SIG-M5 (cell line): ENCODE results near the gene TEX22.

Source experiments
- DNase-seq: peaks from one replicate; lab custom pipeline; 2025; lab: John Stamatoyannopoulos, UW

The TEX22 gene

DNA sequence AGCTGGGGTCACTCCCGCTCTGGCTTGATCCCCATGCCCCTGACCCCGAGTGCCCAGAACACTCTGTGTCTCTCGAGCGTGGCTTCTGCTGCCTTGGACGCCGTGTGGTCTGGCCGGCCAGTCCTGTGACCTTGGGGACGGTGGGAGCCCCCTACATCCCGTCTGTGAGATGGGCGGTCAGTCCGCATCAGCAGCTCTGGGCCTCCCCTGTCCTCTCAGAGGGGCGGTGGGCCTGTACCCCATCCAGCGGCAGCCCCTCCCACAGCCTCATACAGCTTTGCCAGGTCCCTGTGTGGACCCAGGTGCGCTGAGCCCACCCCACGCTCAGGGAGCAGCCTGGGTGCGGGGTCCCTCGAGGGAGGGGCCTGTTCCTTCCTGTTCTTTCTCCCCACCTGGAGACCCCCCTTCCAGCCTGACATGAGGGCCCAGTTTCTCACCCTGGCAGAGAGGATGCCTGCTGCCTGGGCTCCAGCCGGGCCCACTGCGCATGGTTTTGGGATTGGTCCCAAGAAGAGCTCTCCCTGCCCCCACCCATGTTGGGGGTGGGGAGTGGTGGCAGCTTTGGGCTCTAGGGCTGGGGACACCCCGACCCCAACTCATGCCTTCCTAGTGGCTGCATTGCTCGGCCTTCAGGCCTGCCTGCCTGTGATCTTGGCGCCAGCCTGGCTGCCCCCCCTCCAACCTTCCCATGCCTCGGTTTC lies 22.8 kb downstream of the TEX22 start:
- no peak for DNase-seq

DNA sequence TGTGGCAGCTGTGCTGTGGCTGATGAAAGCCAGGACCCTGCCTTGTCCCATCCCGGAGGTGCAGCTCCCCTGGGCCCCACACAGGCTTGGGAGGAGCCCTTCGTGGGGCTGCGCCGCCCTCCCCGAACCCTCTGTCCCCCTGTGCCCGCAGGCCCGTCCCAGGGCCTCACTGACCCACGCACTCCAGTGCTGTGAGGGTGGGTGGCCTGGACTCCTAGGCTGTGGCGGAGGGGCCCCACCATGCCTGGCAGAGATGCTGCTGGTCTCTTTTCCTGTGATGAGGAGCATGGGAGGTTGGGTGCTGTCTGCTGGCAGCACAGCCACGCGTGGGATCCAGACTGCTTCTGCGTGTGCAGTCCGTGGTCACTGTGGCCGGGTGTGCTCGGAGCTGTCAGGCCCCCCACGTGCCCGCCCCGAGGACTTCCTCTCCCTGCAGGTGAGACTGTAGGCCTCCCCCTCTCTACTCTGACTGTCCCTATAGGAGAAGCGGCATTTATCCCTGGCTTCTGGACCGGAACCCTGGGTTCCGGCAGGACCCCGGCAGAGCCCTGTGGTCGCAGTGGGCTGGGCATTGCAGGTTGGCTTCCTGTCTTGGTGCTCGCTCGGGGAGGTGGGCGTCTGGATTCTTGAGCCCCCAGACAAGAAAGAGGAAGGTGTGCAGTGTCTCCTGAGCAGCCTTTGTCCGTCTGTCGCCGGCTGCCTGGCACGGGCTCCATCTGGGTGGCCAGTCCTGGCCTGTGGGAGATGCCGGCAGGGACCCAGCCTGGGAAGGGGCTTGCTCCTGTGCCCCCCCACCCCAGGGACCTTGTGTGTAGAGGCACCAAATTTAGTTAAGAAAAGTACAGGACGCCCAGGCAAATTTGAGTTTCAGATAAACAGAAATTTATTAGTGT lies 23.6 kb downstream of the TEX22 start:
- no peak for DNase-seq

DNA sequence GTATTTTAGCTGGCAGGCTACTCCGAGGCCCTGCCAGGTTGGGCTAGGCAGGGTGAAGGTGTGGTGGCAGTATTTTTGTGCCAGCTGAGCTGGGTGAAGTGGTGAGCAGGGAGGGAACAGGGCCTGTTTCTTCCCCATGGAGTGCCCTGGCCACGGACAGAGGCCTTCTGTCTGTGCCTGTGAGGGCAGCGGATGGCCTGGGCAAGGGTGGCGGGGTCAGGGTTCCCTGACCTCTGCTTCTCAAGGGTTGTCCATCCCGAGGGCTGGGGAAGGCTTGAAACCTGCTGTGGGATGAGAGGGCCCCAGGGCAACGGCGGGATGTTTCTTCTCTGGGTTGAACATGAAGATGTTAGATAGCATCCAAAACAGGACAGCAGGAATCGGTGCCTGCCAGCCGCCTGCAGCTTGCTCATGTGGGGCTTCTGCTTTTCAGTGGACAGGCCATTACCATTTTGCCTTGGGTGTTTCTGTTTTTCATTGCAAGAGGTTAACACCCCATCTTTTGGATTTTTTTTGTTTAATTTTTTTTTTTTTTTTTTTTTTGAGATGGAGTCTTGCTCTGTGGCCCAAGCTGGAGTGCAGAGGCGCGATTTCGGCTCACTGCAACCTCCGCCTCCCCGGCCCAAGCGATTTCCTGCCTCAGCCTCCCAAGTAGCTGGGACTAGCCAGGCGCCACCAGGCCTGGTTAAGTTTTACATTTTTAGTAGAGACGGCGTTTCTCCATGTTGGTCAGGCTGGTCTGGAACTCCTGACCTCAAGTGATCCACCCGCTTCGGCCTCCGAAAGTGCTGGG lies 24.6 kb downstream of the TEX22 start:
- no peak for DNase-seq

DNA sequence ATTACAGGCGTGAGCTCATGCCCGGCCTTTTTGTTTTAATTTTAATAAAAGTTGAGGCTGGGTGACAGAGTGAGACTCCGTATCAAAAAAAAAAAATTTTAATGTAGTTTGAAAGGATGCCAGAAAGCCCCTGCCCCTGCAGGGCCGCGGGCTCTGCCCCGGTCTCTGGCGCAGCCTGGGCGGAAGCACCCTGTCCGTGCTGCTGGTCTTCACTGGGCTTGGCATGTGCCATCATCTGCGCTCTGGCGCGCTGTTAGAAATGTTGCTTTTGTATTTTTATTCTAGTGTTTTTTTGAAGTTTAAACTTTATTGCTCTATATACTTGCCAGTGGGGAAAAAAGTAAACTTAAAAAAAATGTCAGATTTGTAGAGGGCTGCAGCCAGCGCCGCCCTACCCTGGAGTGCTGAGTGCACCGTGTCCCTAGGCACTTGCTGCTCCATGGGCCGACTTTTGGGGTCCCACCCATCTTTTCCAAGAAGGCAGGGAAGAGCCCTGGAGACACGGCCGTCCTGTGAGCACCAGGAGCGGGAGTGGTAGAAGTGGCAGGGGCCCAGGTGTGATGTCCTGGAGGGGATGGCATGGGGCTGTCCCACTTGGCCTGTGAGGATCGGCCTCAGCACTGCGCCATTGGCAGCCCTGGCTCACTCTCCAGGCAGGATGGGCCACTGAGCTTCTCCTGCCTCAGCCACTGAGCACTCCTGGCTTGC lies 25.3 kb downstream of the TEX22 start:
- no peak for DNase-seq

DNA sequence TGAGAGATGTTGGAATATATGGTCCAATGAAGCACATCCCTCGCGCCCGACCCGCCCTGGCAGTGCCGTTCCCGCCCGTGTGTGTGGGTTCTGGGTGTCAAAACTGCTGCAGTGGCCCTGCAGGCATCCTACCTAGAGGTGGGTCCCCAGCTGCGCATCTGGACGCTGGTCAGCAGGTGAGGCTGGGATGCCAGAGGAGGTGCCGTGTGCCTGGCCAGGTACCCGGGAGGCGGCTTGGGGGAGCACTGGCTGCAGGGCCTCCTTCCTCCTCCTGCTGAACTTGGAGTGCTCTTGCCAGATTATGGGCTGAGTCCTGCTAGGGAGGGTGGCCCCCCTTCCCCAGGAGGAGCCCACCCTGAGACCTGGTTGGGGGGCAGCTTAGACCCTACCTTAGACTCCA lies 26.5 kb downstream of the TEX22 start:
- no peak for DNase-seq

DNA sequence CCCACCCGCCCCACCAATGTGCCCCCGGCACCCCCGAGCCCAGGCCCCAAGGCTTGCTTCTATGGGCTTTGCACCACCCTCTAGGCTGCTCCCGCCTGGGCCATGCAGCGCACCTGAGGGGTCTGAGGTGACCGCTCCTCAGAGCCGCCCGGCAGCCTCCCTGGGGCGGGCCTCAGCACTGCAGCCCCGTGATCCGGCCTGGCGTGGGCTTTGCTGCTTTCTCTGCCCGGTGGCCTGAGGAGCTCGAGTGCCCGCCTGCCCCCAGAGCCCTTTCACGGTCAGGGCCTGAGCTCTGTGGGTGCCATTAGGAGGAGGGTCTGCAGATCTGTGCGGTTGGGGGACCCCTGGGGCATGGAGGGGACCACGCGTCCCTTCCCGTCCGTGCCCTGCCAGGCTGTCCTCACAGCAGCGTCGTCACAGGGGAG lies 27.5 kb downstream of the TEX22 start:
- no peak for DNase-seq

DNA sequence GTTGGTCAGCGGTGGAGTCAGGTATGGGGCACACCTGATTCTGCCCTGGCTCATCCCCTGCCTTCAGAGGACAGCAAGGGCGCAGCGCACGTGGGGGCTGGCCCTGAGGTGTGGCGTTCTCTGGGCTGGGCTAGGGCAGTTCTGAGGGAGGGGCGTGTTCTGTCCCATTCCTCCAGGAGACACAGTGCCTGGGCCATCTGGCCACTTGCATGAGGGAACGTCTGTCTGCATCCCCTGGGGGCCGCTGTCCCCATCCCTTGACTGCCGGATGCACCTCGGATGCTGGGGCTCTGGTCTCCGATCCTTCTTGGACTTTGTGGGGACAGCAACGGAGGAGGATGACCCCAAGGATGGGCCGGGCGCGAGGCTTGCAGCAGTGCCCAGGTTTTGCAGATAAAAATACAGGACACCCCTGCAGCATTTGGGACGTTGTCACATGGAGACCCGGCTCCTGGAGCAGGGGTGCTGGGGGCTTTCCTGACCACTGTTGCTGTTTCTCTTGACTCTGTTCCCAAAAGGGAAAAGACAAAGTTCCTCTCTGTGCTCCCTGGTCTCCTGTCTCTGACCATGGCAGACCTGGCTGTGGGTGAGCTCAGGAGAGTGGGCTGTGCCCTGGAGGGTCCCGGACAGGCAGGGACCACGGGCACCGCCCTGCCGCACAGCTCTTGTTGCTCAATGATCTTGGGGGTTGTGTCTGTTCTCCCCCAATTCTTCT lies 28.2 kb downstream of the TEX22 start:
- no peak for DNase-seq

DNA sequence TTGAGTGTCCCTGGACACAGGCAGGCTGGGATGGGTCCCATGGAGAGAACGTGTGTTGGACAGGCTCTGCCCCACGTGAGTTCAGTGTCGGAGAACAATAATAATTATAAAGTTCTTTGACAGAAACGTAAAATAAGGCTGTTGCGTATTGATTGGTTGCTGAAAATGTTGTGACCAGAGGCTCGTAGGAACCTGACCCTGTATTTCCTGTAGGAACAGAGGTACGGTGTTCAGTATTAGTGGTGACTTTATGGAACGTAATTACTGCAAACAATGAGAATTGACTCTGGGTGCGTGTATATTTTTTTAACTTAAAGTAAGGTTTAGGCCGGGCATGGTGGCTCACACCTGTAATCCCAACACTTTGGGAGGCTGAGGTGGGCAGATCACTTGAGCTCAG lies 29.1 kb downstream of the TEX22 start:
- no peak for DNase-seq

DNA sequence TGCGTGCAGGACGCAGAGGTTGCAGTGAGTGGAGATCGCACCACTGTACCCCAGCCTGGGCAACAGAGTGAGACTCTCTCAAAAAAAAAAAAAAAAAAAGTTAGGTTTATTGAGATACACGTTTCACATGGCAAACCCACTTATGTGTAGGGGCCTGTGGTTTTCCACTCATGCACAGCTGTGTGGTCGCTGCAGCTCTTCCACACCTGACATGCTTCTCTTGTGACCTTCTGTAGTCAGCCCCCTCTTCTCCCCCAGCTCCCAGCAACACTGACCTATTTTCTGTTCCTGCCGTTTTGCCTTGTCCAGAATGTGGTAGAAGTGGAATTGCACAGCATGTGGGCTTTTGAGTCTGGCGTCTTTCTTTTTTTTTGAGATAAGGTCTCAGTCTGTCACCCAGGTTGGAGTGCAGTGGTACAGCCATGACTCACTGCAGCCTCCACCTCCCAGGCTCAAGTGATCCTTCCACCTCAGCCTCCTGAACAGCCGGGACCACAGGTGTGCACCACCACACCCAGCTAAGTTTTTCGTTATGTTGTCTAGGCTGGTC lies 29.7 kb downstream of the TEX22 start:
- DNase-seq: no peak

DNA sequence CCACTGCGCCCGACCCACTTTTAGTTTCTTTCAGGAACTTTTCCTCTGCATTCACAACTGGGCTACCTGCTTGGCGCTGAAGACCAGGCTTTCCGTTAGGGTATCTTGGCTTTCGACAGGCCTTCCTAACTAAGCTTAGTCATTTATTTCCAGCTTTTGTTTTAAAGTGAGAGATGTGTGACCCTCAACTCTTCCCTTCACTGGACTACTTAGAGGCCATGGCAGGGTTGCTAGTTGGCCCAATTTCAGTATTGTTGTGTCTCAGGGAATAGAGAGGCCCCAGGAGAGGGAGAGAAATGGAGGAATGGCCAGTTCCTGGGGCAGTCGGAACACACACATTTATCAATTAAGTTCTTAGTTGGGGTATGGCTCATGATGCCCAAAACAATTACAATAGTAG lies 31.7 kb downstream of the TEX22 start:
- DNase-seq: no peak

DNA sequence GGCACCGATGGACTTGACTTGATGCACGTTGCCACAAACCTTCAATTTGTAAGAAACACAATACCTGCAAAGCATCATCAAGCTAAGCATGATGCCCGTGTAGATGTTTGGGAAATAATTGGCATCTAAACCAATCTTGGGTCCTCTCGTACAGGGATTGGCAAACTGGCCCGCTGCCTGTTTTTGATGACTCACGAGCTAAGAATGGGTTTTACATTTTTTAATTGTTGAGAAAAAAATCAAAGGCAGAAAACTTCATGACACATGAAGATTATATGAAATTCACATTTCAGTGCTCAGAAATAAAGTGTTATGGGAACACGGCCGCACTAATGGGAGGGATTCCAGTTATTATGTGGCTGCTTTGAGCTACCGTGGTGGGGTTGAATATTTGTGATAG lies 32.2 kb downstream of the TEX22 start:
- DNase-seq: no peak

DNA sequence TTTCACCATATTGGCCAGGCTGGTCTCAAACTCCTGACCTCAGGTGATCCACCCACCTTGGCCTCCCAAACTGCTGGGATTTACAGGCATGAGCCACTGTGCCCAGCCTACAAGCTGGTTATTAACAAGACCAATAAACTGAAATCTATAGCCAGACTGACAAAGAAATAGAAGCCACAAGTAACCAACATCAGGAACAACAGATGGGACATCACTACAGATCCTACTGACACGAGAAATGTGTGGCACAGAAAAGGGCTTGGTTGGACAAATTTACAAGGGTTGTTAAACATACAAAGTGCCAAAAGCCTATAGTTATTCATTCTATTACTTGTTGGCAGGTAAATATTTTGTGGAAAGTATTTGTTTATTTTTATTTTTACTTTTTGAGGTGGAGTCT lies 32.9 kb downstream of the TEX22 start:
- no peak for DNase-seq

DNA sequence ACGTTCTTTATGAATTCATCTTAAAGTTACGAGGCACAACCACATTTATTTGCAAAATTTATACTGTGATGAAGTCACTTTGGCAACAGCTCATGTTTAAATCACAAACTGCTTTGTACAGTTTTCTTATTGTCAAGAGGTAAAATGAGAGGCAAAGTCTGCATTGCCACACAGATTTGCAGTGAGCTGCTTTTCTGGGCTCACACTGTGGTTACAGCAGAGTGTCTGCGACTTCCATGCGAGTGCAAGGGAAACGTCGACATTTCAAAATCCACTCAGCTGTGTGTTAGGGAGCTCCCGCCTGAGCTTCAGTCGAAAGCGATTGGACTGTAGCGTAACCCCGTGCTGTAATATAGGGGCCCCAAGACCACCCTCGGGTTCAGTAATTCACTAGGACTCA lies 34.3 kb downstream of the TEX22 start:
- no peak for DNase-seq

DNA sequence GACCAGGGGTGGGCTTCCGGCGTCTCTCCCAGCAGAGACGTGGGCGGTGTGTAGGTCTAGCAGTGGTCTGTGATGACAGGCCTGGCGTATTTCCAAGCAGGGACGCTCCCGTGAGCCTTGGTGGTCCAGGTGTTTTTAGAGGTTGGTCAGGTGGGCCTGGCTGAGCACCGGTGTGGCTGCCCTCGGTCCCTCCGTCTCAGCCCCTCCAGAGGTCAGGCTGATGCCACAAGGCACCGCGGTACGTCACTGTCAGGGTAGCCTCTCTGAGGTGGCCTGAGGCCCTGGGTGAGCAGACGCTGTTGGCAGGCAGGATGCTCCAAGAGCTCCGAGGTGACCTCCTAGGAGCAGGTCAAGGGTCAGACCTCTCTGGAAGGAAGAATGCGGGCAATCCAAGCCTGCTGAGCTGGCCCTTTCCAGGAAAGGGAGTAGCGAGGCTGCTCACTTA lies 34.8 kb downstream of the TEX22 start:
- no peak for DNase-seq

DNA sequence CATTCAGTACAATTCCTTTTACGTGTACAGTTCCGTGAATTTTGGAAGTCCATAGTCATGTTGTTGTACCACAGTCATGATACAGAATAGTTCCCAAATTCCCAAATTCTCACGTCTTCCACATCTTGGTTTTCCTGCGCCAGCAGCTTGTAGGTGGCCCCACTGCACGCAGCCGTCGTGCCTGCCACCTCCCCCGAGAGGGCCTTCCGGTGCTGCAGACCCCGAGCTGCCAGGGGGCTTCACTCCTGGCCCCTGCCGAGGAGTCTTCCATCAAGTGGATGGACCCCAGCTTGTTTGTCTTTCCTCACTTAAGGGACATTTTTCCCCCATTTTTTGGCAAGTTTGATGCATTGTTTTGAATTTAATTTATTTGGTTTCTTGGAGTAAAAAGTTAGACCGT lies 38.1 kb downstream of the TEX22 start:
- DNase-seq: no peak

DNA sequence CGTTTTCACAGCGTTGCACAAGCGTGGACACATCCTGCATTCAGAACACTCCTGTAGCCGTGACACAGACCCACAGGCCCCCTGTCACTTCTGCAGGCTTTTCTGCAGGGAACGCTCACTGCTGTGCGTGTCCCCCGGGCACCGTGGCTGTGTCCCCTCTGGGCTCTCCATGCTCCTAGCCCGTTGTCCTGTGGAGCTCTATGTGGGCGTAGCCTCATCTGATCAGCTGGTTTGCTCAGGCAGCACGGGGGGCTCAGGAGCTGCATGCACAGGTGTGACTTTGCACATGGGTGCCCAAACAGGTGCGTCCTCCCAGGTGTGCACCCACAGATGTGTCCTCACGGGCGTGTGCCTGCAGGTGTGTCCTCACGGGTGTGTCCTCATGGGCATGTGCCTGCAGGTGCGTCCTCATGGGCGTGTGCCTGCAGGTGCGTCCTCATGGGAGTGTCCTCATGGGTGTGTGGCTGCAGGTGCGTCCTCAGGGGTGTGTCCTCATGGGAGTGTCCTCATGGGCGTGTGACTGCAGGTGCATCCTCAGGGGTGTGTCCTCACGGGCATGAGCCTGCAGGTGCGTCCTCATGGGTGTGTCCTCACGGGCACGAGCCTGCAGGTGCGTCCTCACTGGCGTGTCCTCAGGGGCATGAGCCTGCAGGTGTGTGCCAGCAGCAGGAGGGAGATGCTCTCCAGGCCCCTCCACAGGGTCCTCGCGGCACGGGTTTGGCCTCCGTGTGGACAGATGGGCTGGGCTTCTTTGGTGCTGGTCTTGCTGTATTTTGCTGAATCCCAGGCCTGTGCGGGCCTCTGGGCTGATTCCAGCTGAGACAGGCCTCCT lies 38.8 kb downstream of the TEX22 start:
- DNase-seq: no peak

DNA sequence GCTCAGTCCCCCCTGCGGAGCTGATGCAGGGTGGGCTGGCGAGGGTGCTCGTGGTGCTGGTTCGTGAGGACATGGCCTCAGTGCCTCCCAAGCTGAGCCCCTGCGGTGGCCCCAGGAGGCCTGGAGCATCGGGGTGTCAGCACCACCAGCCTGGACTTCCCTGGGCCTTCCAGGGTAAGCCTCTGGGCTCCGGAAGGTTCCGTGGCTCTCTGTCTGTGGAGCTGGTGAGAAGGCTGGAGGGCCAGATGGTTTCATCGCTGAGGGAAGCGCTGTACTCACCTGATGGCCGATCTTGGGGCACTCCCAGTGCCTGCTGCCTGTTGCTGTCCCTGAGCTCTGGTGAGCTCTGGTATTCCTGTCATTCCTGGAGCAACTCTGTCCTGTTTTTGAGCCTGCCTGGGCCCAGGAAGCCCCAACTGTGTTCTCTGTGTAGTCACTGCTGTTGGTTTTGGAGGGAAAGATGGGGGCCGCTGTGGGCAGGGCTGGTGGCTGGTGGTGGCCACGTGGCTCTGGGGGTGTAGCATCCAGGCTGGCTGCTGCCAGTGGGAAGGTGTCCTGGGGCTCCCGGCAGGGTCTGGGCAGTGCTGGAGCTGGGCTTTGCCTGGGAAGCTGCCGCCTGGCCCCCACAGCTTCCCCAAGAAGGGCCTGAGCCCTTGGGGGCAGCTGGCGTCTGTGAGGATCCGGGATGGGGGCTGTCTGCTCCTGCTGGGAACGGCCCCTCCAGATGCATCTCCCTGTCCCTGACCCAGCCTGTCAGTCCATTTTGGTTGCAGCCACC lies 39.6 kb downstream of the TEX22 start:
- DNase-seq: no peak

DNA sequence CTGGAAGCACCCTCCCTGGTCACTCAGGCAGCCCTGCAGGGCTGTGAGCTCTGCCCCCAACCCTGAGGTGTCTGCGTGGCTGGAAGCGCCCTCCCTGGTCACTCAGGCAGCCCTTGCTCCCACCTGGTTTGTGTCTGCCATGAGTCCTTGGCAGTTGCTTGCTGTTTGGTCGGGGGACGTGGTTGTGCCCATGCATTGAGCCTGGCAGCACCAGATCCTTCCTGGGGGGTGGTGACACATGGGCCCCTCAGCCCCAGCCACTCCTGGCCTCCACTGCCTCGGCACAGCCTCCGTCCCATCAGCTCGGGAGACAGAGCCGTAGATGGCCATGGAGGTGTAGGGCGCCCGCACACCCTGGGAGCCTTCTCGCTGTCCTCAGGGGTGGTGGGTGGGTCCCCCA lies 40.8 kb downstream of the TEX22 start:
- DNase-seq: no peak
